ENCODE results near the gene LMTK2.
A peak's percentile ranks its signal among the peaks of the same experiment; 100 is the strongest.

Gene LMTK2

DNA sequence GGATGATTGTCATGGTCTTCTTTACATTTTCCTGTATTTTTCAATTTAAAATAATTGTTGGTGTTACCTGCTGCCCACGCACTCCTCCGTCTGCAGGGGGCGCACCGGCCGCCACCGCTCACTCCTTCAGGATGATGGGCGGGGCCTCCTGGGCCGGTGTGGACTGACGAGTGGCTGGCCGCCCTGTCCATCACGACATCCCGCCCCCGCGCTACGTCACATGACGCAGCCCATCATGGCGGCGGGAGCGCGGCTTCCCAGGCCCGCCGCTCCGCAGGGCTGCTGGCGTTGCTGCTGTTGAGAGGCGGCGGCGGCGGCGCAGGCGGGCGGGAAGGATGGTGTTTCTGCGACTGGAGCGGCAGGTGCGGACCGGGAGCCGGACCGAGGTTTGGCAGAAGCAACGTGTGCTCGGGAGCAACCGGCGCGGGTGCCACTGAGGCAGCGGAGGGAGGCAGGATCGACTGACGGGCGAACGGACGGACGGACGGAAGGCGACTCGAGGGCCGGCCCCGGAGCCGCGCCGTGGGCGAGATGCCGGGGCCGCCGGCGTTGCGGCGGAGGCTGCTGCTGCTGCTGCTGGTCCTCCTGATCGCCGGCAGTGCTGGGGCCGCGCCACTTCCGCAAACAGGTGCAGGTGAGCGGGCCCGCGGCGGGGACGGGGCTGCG lies at the start of gene LMTK2:
TSS of gene LMTK2 (plus strand) at position 216 of the 666 bp plus-strand sequence. CDS start at position 532, 316 bp downstream.
- peak; percentile 88 for DNase-seq (ENCODE audit: low read depth)
- peak within 1 kb of the TSS; percentile 76 for H3K4me3 ChIP-seq (ENCODE audit: low read length)
- TF ChIP-seq, protein P1, sequence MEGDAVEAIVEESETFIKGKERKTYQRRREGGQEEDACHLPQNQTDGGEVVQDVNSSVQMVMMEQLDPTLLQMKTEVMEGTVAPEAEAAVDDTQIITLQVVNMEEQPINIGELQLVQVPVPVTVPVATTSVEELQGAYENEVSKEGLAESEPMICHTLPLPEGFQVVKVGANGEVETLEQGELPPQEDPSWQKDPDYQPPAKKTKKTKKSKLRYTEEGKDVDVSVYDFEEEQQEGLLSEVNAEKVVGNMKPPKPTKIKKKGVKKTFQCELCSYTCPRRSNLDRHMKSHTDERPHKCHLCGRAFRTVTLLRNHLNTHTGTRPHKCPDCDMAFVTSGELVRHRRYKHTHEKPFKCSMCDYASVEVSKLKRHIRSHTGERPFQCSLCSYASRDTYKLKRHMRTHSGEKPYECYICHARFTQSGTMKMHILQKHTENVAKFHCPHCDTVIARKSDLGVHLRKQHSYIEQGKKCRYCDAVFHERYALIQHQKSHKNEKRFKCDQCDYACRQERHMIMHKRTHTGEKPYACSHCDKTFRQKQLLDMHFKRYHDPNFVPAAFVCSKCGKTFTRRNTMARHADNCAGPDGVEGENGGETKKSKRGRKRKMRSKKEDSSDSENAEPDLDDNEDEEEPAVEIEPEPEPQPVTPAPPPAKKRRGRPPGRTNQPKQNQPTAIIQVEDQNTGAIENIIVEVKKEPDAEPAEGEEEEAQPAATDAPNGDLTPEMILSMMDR (conservative IDR thresholded peaks at IDR 0.05; ENCODE audit: low read length): peak; percentile 81

GRCh38 chr7:98057157-98057556 lies 49.5 kb upstream of the LMTK2 start:
- H3K4me3 ChIP-seq (ENCODE audit: low read length): no peak overlapping the region
- no peak for DNase-seq (ENCODE audit: low read depth)
- TF ChIP-seq, protein P1 (conservative IDR thresholded peaks at IDR 0.05; ENCODE audit: low read length): no peak

DNA sequence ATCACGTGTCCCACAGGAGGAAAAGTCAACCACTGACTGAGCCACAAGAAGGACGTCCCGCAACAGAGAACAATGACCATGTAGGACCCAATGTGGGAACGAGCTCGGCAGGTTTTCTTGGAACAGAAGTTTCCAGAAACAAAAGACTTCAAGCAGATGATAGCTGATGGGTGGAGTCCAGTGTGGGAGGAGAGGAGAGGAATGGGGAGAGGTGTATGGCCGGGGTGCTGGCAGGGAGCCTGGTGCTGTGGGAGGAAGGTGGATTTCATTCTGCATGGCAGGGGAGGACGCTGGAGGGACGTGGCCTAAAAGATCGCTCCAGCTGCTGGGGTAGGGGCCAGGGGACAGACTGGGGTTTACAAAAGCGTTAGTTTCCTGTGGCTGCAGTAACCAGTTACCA lies 48.5 kb upstream of the LMTK2 start:
- no peak for DNase-seq (ENCODE audit: low read depth)
- TF ChIP-seq, protein P1 (conservative IDR thresholded peaks at IDR 0.05; ENCODE audit: low read length): no peak
- no peak overlapping the region for H3K4me3 ChIP-seq (ENCODE audit: low read length)

GRCh38 chr7:98064233-98064632 lies 42.4 kb upstream of the LMTK2 start:
- TF ChIP-seq, protein P1 (conservative IDR thresholded peaks at IDR 0.05; ENCODE audit: low read length): no peak
- no peak for DNase-seq (ENCODE audit: low read depth)

DNA sequence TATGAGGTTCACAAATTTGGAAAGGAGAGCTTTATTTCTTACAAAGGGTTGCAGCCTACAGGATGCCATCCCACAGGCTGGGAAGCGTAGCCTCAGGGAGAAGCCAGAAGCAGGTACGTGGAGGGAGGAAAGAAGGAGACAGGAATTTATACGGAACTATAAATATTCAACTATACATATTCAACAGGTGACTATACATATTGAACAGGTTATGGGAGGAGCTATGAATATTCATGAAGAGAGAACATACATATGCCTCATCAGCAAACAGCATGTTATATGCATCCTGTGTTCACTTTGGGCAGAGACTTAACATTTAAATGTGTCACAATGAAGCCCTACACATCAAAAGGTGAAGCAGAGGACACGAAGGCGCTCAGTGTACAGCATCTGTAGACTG lies 40.5 kb upstream of the LMTK2 start:
- DNase-seq (ENCODE audit: low read depth): no peak
- no peak overlapping the region for H3K4me3 ChIP-seq (ENCODE audit: low read length)
- TF ChIP-seq, protein P1 (conservative IDR thresholded peaks at IDR 0.05; ENCODE audit: low read length): no peak

More at GRCh38 chr7:98064233-98064632, 42.4 kb upstream of the LMTK2 start:
- no peak overlapping the region for H3K4me3 ChIP-seq (ENCODE audit: low read length)

GRCh38 chr7:98066934-98067507 lies 39.6 kb upstream of the LMTK2 start:
- no peak for DNase-seq (ENCODE audit: low read depth)
- TF ChIP-seq, protein P1 (conservative IDR thresholded peaks at IDR 0.05; ENCODE audit: low read length): no peak
- no peak overlapping the region for H3K4me3 ChIP-seq (ENCODE audit: low read length)

DNA sequence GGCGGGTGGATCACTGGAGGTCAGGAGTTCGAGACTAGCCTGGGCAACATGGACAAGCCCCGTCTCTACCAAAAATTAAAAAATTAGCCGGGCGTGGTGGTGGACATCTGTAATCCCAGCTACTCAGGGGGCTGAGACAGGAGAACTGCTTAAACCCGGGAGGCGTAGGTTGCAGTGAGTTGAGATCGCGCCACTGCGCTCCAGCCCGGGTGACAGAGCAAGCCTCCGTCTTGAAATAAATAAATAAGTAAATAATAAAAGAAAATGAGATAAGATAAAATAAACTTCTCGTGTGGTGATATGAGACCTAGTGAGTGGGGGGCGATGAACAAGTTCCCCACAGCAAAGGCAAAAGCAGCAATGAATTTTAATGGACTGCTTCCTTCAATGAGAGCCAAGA lies 33.6 kb upstream of the LMTK2 start:
- TF ChIP-seq, protein P1 (conservative IDR thresholded peaks at IDR 0.05; ENCODE audit: low read length): no peak
- H3K4me3 ChIP-seq (ENCODE audit: low read length): no peak overlapping the region

More for the DNA sequence above, 33.6 kb upstream of the LMTK2 start:
- no peak for DNase-seq (ENCODE audit: low read depth)
